HG02610 (cell line): ENCODE data around the gene TBC1D3G.
"Not testable (repeated sequence)": the region's sequence is repeated elsewhere in the genome, so short reads cannot be mapped to it uniquely, and the experiment has no call there.

ENCODE experiments used
- ATAC-seq: cut with Tn5 transposase; IDR thresholded peaks from one replicate; pipeline ENCODE4 v1.9.1; 2021; ENCODE audit warnings: mild to moderate bottlenecking, moderate library complexity; ENCODE audit not compliant: unreplicated experiment

Gene TBC1D3G

DNA sequence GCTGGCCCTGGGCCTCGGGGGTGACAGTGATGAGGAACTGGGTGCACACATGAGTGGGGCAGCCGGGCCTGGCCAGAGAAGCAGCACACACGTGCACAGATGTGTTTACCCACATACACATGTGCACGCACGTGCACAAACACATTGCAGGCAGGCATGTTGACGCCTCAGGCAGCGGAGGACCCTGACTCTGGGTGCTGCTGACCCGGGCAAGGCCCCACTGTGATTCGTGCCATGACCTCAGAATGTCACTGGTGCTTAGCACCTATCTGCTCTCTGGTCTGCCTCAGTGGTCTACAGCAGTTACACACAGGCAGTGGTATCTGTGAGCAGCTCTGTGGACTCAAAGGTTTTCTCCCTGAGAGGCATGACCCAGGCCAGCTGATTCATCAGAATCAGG is at the start of gene TBC1D3G:
Gene TBC1D3G (plus strand): TSS at position 301 of the 400 bp plus-strand sequence. CDS start 1,528 bp downstream, outside the sequence.
- ATAC-seq = not testable (repeated sequence)

DNA sequence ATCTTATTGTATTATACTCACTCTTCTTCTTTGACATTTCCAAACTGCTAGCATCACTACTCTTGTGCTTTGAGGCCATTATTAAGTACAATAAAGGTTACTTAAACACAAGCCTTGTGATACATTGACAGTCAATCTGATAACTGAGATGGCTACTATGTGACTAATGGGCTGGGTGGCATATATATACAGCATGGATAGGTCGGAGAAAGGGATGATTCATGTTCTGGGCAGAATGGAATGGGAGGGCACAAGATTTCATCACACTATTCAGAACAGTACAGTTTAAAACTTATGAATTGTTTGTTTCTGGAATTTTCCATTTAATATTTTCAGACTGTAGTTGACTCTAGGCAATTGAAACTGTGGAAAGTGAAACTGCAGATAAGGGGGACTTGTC is 40.4 kb upstream of the TBC1D3G start:
- not testable (repeated sequence) for ATAC-seq

DNA sequence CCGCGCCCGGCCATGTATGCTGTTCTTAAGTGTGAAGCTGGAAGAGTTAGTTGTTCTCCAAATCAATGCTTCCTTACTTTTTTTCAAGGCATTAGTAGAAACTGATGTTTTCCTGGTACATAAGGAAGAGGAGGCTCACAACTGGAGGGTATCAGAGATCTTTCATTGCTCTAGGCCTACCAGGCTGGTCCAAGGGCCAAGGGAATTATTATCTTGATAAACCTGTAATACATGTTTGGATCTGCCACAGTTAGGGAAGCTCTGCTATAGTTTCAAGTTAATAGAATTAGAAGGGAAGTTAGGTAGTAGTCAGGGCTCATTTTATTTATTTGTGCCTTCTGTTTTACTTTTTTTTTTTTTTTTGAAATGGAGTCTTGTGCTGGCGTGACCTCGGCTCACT is 39.5 kb upstream of the TBC1D3G start:
- ATAC-seq = not testable (repeated sequence)

DNA sequence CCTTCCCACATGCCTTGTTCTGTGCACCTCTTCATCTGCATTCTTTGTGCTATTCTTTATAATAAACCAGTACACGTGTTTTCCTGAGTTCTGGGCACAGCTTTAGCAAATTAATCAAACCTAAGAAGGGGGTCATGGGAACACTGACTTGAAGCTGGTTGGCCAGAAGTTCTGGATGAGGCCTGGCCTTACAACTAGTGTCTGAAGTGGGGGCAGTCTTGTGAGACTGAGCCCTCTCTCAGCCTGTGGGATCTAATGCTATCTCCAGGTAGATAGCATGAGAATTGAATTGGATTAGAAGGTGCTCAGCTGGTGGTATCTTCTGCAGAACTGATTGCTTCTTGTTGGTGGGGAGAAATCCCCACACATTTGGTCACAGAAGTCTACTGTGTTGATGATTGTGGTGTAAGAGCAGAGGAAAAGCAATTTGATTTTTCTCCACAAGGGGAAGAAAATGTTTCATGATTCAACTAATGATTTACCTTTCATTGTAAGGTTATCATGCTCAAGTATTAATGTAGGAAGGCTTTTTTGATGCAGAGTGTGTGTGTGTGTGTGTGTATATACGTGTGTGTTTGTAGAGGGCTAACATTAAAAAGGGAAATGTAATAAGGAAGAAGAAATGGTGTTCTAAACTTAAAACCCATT is 33.6 kb upstream of the TBC1D3G start:
- ATAC-seq = not testable (repeated sequence)

DNA sequence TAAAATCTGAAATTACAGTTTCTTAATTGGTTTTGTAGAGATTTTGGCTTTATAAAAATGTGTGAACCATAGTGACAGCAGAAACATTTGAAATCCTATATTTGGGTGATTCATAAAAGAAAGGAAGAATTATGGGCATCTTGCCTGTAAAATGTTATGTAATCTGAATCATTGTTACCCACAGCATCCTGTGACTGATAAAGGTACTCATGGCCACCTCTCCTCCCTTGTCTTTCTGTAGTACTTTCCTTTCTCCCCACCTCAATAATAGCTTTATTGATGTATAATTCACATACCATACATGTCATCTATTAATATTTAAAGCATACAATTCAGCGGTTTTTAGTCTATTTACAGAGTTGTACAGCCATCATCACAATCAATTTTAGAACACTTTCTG is 28.5 kb upstream of the TBC1D3G start:
- ATAC-seq = not testable (repeated sequence)

DNA sequence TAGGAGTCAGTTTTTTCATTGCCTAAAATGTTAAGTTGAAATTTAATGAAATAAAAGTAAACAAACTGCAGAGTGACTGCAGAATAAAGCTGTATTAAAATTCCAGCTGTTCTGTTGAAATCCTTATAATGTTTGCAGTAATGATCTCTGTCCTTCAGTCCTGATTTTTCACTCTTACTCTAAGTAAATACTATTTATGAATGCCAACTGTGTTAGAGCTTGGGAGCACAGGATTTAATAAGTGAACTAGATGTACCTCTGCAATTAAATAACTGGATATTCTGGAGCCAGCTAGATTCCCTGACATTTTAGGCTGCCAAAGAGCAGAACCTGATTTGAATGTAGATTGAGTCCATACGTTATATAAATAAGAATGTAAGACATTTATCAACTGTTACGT is 7.9 kb upstream of the TBC1D3G start:
- ATAC-seq = not testable (repeated sequence)

DNA sequence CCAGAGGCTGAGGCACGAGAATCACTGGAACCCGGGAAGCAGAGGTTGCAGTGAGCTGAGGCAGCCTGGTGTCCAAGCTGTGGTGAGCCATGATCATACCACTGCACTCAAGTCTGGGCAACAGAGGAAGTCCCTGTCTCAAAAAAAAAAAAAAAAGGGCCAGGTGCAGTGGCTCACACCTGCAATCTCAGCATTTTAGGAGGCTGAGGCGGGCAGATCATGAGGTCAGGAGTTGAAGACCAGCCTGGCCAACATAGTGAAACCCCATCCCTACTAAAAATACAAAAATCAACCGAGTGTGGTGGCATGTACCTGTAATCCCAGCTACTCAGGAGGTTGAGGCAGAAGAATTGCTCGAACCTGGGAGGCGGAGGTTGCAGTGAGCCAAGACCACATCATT is 38.8 kb downstream of the TBC1D3G start:
- not testable (repeated sequence) for ATAC-seq

DNA sequence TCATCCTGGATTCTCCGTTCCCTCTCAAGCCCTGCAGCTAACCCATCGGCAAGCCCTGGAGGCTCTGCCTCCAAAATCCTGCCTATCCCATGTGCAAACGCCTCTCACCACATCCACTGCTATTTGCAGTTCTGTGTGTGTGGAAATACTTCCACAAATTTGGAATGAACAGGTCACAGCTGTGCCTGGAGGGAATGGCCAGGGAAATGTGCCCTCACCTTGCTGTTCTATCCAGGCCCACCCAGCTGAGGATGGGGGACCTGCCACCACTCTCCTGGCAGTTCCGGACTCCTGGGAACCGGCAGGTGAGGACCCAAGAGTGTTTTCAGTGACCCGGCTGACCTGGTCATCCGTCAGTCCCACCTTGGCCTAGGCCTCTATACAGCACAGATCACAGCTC is 52.3 kb downstream of the TBC1D3G start:
- ATAC-seq = not testable (repeated sequence)
